PC-3 (cell line): ENCODE data around the gene AP3S2.

ENCODE experiments used
- EZH2phosphoT487 ChIP-seq: fragments of 300-600 bp; sonication (generic); IDR thresholded peaks from 2 replicates; pipeline ENCODE4 v1.6.1; 2018; ENCODE audit warnings: mild to moderate bottlenecking, antibody characterized with exemption, low read length, borderline replicate concordance
- TF ChIP-seq, protein P1 (sequence below): fragments of 300-600 bp; sonication (generic); conservative IDR thresholded peaks from 2 replicates; pipeline ENCODE4 v1.5.1; 2017; ENCODE audit warnings: antibody characterized with exemption, low read depth, mild to moderate bottlenecking, low read length

DNA sequence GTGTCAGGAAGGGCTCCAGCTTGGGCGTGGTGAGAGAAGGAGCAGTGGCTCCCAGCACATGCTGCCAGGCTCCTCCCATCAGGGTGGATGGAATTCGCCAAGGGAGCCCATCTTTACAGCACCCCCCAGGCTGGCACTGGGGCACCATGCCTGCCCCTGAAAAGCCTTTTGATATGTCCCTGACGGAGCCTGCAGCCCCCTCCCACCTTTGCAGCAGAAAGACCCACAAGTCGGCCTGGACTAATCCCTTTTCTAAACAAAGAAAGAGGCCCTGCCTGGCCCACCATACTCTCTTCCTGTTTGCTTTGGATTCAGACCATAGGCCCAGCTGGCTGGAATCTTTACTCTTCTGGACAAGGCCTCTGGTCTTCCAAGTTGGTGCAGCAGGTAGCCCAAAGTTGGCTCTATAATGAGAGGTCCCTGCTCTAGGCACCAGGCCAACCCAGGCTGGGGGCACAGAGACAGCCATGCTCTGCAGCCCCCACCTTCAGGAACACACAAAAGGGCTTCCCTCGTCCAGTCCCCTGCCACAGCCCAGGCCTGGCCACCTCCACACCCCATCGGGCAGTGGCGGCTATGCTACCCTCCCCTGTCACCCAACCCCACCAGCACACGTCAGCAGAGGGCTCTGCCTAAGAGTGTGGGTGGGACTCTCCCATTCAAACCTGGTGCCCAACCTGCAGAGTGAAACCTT is 84.6 kb downstream of the AP3S2 start:
- TF ChIP-seq, protein P1, sequence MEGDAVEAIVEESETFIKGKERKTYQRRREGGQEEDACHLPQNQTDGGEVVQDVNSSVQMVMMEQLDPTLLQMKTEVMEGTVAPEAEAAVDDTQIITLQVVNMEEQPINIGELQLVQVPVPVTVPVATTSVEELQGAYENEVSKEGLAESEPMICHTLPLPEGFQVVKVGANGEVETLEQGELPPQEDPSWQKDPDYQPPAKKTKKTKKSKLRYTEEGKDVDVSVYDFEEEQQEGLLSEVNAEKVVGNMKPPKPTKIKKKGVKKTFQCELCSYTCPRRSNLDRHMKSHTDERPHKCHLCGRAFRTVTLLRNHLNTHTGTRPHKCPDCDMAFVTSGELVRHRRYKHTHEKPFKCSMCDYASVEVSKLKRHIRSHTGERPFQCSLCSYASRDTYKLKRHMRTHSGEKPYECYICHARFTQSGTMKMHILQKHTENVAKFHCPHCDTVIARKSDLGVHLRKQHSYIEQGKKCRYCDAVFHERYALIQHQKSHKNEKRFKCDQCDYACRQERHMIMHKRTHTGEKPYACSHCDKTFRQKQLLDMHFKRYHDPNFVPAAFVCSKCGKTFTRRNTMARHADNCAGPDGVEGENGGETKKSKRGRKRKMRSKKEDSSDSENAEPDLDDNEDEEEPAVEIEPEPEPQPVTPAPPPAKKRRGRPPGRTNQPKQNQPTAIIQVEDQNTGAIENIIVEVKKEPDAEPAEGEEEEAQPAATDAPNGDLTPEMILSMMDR, result no peak
- TF ChIP-seq EZH2phosphoT487, result no peak
